ENCODE data around the gene MAZ. TPM values are rescaled to one million over a fixed set of nuclear protein-coding genes. Genes with fewer than 3 reads are reported as not detected.

MAZ gene
- total RNA-seq, 3 donors from 2014 or later (not counting 1 experiment from before 2014, with no cell fraction given) = 234 to 265 (median 252) TPM

GRCh38 chr16:29811896-29812665, 5.8 kb downstream of the MAZ start, which contains the start of gene PRRT2:
Gene PRRT2, plus strand, starts transcription at chr16:29812193. Its CDS starts 862 bp downstream, at chr16:29813055.
- peak within 1 kb of the TSS; percentile 78 to 85 for H3K27ac Mint-ChIP-seq
- no peaks in the 10 kb centered on the region for H3K27me3 ChIP-seq (ENCODE audit: control insufficient read depth, insufficient read depth, low read length)
- H3K27ac ChIP-seq (ENCODE audit: low read length) = peak within 1 kb of the TSS; percentile 59
- no peak for TF ChIP-seq CTCF (IDR thresholded peaks at IDR 0.05)
- intact Hi-C loops (cut with micrococcal nuclease) = no loop called here
- no peaks in the 10 kb centered on the region for H3K9me3 Mint-ChIP-seq
- H3K4me3 Mint-ChIP-seq = peak within 1 kb of the TSS; percentile 87
- DNase-seq (peak; percentile 31 to 66), ATAC-seq (no peak)
- peaks cover 20% of the 10 kb centered on the region for H3K36me3 ChIP-seq (ENCODE audit: control insufficient read depth, insufficient read depth, low read length)
- peak within 1 kb of the TSS; percentile 49 for H3K4me3 ChIP-seq (ENCODE audit: low read length)
- 6% methylated on average over 64 of the region's 69 CpGs for WGBS (ENCODE audit: insufficient coverage)
- peaks cover 51 to 82% of the 10 kb centered on the region in 2 donors for H3K4me1 Mint-ChIP-seq
- H3K4me1 ChIP-seq (ENCODE audit: control insufficient read depth, insufficient read depth, low read length) = peaks cover 72% of the 10 kb centered on the region
- no peaks in the 10 kb centered on the region for H3K9me3 ChIP-seq (ENCODE audit: control insufficient read depth, insufficient read depth, low read length)
- H3K27me3 Mint-ChIP-seq (ENCODE audit: low read depth in 2 of 2) = peaks cover 0 to 2% of the 10 kb centered on the region in 2 donors
- H3K36me3 Mint-ChIP-seq = no peaks in the 10 kb centered on the region

DNA sequence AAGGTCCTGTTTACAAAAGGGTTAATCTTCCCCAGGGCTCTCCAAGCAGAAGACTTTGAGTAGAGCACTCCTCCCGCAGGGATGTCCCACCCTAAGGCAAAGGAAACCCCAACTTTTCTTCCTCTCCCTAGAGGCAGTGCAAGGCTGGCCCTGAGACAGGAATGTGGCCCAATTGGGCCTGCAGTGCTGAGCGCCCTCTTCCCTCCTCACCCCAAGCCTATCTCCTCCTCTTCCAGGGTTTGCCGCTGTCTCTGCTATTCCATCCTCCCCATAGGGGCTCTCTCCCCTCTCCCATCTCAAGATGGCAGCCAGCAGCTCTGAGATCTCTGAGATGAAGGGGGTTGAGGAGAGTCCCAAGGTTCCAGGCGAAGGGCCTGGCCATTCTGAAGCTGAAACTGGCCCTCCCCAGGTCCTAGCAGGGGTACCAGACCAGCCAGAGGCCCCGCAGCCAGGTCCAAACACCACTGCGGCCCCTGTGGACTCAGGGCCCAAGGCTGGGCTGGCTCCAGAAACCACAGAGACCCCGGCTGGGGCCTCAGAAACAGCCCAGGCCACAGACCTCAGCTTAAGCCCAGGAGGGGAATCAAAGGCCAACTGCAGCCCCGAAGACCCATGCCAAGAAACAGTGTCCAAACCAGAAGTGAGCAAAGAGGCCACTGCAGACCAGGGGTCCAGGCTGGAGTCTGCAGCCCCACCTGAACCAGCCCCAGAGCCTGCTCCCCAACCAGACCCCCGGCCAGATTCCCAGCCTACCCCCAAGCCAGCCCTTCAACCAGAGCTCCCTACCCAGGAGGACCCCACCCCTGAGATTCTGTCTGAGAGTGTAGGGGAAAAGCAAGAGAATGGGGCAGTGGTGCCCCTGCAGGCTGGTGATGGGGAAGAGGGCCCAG, 6.7 kb downstream of the MAZ start:
- no peak for ATAC-seq
- DNase-seq = no peak
- H3K4me3 ChIP-seq (ENCODE audit: low read length) = no peak overlapping the region
- intact Hi-C loops (cut with micrococcal nuclease) = no loop called here
- H3K36me3 ChIP-seq (ENCODE audit: control insufficient read depth, insufficient read depth, low read length) = peaks cover 20% of the 10 kb centered on the region
- WGBS (ENCODE audit: insufficient coverage) = 81% methylated on average over 7 of the region's 9 CpGs
- H3K27ac ChIP-seq (ENCODE audit: low read length) = no peak overlapping the region
- H3K4me3 Mint-ChIP-seq = peak overlapping the region; percentile 64
- peaks cover 73% of the 10 kb centered on the region for H3K4me1 ChIP-seq (ENCODE audit: control insufficient read depth, insufficient read depth, low read length)
- no peaks in the 10 kb centered on the region for H3K9me3 ChIP-seq (ENCODE audit: control insufficient read depth, insufficient read depth, low read length)
- H3K27ac Mint-ChIP-seq = peak overlapping the region in 1 of 2 donors; percentile 16
- no peaks in the 10 kb centered on the region for H3K9me3 Mint-ChIP-seq
- H3K27me3 Mint-ChIP-seq (ENCODE audit: low read depth in 2 of 2) = peaks cover 0 to 2% of the 10 kb centered on the region in 2 donors
- H3K36me3 Mint-ChIP-seq = peaks cover 1% of the 10 kb centered on the region
- peaks cover 54 to 77% of the 10 kb centered on the region in 2 donors for H3K4me1 Mint-ChIP-seq
- no peak for TF ChIP-seq CTCF (IDR thresholded peaks at IDR 0.05)
- no peaks in the 10 kb centered on the region for H3K27me3 ChIP-seq (ENCODE audit: control insufficient read depth, insufficient read depth, low read length)

- no peak overlapping the region for H3K27ac ChIP-seq (ENCODE audit: low read length)
- no peak overlapping the region for H3K4me3 ChIP-seq (ENCODE audit: low read length)
- H3K4me1 ChIP-seq (ENCODE audit: control insufficient read depth, insufficient read depth, low read length) = peaks cover 64% of the 10 kb centered on the region
- intact Hi-C loops (cut with micrococcal nuclease) = no loop called here
- 93% methylated on average over 23 of the region's 24 CpGs for WGBS (ENCODE audit: insufficient coverage)
- peaks cover 0 to 2% of the 10 kb centered on the region in 2 donors for H3K27me3 Mint-ChIP-seq (ENCODE audit: low read depth in 2 of 2)
- peak in 1 of 2 donors; percentile 21 for DNase-seq
- H3K36me3 Mint-ChIP-seq = peaks cover 5% of the 10 kb centered on the region
- H3K27ac Mint-ChIP-seq = no peak overlapping the region
- no peak for ATAC-seq
- H3K4me1 Mint-ChIP-seq = peaks cover 50 to 72% of the 10 kb centered on the region in 2 donors
- no peaks in the 10 kb centered on the region for H3K27me3 ChIP-seq (ENCODE audit: control insufficient read depth, insufficient read depth, low read length)
- H3K9me3 ChIP-seq (ENCODE audit: control insufficient read depth, insufficient read depth, low read length) = no peaks in the 10 kb centered on the region
- H3K36me3 ChIP-seq (ENCODE audit: control insufficient read depth, insufficient read depth, low read length) = peaks cover 21% of the 10 kb centered on the region
- H3K4me3 Mint-ChIP-seq = peak overlapping the region; percentile 31
- no peak for TF ChIP-seq CTCF (IDR thresholded peaks at IDR 0.05)
- H3K9me3 Mint-ChIP-seq = no peaks in the 10 kb centered on the region
These were observed 7.6 kb downstream of the MAZ start for GRCh38 chr16:29813644-29814562.

Measured in natural killer cell (primary cell).